Upper lobe of left lung (tissue), 4 donors: ENCODE measurements around the gene IL1RAPL2.

ENCODE experiments used
- EP300 ChIP-seq, 4 donors: sonication (generic); formaldehyde crosslinking; IDR thresholded peaks; one replicate each; pipeline ENCODE4 v1.5.1; 2017; ENCODE audit warnings: antibody characterized with exemption in 4 of 4, control low read depth in 2 of 4
- POLR2A ChIP-seq, 4 donors: fragments of 450-650 bp; IDR thresholded peaks; one replicate each; pipeline ENCODE4 v1.5.1; 2016 to 2017; ENCODE audit warnings: antibody characterized with exemption in 4 of 4, mild to moderate bottlenecking in 2 of 4
- POLR2AphosphoS5 ChIP-seq, 2 donors: sonication (generic); formaldehyde crosslinking; IDR thresholded peaks; one replicate each; pipeline ENCODE4 v1.5.1; 2017; ENCODE audit warnings: antibody characterized with exemption in 2 of 2
- TF ChIP-seq, protein P1 (sequence below), 6 experiments: fragments of 450-650 bp in 4 of 6; fragments of 200-600 bp in 2 of 6; sonication (generic) in 2 of 6; IDR thresholded peaks; one replicate each; pipeline ENCODE4 v1.5.1; 2016 to 2019; ENCODE audit warnings: antibody characterized with exemption in 6 of 6

DNA sequence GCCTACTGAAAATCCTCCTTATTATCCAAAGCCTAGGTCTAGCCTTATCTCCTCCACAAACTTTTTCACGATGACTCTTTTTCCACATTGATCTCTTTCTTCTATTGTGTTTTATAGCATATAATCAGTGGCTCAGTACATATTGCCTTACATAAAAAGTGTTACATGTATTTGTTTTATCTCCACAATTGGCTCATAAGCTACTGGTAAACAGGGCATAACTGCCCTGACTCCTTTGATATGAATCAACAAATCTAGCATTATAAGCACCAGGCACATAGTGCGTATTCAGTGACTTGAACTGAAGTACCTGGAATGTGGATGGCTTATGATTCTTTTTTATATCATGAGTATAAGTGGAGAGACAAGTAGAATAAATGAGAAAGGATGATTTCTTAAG lies 447.7 kb downstream of the IL1RAPL2 start:
- TF ChIP-seq POLR2A (IDR thresholded peaks at IDR 0.05), result no peak
- TF ChIP-seq, protein P1, sequence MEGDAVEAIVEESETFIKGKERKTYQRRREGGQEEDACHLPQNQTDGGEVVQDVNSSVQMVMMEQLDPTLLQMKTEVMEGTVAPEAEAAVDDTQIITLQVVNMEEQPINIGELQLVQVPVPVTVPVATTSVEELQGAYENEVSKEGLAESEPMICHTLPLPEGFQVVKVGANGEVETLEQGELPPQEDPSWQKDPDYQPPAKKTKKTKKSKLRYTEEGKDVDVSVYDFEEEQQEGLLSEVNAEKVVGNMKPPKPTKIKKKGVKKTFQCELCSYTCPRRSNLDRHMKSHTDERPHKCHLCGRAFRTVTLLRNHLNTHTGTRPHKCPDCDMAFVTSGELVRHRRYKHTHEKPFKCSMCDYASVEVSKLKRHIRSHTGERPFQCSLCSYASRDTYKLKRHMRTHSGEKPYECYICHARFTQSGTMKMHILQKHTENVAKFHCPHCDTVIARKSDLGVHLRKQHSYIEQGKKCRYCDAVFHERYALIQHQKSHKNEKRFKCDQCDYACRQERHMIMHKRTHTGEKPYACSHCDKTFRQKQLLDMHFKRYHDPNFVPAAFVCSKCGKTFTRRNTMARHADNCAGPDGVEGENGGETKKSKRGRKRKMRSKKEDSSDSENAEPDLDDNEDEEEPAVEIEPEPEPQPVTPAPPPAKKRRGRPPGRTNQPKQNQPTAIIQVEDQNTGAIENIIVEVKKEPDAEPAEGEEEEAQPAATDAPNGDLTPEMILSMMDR (IDR thresholded peaks at IDR 0.05), result no peak
- TF ChIP-seq POLR2AphosphoS5 (IDR thresholded peaks at IDR 0.05), result no peak
- TF ChIP-seq EP300 (IDR thresholded peaks at IDR 0.05), result no peak
